DLD1 (cell line): ENCODE data around the gene ERLEC1.
"Not testable (repeated sequence)": the region's sequence is repeated elsewhere in the genome, so short reads cannot be mapped to it uniquely, and the experiment has no call there.

ENCODE experiments used
- in situ Hi-C: cut with HindIII; loops from 2 replicates; pipeline ENCODE4 v1.10.0; 2017; ENCODE audit warnings: low sequenced_read_pairs

The ERLEC1 gene

GRCh38 chr2:53782676-53783075, 4.2 kb upstream of the ERLEC1 start:
- in situ Hi-C loops: no loop called here

GRCh38 chr2:53784436-53784835, 2.4 kb upstream of the ERLEC1 start:
- in situ Hi-C loops: no loop called here

DNA sequence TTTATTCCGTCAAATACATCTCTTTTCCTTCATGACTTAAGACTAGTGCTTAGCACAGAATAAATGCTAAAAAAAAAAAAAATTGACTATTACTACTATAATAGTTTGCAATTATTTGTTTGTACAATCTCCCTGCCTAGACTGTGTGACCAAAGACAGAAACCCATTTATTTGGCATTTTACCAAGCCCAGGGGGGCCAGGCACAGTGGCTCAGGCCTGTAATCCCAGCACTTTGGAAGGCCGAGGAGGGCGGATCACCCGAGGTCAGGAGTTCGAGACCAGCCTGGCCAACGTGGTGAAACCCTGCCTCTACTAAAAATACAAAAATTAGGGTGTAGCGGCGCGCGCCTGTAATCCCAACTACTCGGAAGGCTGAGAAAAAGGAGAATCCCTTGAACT, 1.5 kb upstream of the ERLEC1 start:
- in situ Hi-C loops: no loop called here

GRCh38 chr2:53786352-53786704, 516 bp upstream of the ERLEC1 start:
- in situ Hi-C loops: no loop called here

DNA sequence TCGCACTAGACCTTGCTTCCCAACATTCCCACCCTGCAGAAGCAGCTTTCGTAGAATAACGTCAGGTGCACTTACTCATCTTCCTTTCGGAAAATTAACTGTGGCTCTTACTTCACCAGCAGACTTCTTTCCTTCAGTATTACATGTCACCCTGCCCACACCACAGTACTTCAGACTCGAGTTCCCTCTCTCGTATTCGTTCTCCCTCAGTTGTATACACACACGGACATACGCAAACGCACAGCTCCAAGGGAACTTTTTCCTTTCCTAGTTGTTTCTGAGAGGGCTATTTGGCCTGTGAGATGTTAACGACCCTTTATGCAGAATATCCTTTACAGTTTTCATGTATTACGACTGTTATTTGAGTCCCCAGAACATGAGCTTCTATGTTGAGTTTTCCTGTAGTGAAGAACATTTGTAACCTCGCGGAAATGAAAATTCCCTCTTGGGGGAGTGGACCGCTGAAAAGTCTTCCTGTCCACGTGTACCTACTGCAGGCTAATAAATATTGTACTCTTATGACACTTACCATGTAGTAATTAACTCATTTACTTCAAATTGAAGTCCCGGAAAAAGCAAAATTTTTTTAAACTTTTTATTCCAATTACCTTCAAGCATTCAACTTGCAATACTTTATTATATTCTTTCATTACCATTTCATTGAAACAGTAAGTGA, 908 bp downstream of the ERLEC1 start:
- in situ Hi-C loops: no loop called here

DNA sequence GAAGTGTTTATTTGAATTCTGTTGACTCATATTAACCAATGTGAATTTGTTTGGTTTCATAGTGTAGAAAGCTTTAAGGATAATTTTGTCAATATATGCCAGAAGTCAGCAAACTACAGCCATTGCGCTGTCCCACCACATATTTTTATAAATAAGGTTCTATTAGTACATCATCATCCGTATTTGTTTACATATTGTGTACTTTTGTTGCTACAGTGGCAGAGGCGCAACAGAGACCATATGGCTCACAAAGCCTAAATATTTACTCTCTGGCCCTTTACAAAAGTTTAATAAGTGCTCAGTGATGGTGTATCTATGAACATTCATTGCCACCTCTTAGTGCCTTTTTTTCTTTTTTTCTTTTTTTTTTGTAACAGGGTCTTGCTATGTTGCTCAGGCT, 6.4 kb downstream of the ERLEC1 start:
- in situ Hi-C loops: no loop called here

GRCh38 chr2:53793821-53794220, 7.0 kb downstream of the ERLEC1 start:
- in situ Hi-C loops: no loop called here

- in situ Hi-C loops: no loop called here
Observed at GRCh38 chr2:53801547-53801946, 14.7 kb downstream of the ERLEC1 start.

- in situ Hi-C loops: no loop called here
Observed at GRCh38 chr2:53802617-53803151, 15.8 kb downstream of the ERLEC1 start.

DNA sequence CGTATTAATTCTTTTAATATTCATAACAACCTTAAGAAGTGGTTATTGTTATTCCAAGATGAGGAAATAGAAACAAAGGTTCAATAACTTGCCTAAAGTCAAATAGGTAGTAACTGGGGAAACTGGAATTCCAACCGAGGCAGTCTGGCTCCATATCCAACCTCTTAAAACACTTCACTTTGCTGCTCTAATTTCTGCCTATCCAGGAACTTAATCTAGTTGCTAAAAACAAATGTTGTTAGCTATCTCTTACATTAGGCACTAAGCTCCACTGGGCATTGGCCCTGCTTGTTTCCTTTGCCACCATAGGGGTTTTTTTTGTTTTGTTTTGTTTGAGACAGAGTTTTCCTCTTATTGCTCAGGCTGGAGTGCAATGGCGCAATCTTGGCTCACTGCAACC, 24.8 kb downstream of the ERLEC1 start:
- in situ Hi-C loops: no loop called here

GRCh38 chr2:53813151-53813550, 26.3 kb downstream of the ERLEC1 start:
- in situ Hi-C loops: no loop called here

DNA sequence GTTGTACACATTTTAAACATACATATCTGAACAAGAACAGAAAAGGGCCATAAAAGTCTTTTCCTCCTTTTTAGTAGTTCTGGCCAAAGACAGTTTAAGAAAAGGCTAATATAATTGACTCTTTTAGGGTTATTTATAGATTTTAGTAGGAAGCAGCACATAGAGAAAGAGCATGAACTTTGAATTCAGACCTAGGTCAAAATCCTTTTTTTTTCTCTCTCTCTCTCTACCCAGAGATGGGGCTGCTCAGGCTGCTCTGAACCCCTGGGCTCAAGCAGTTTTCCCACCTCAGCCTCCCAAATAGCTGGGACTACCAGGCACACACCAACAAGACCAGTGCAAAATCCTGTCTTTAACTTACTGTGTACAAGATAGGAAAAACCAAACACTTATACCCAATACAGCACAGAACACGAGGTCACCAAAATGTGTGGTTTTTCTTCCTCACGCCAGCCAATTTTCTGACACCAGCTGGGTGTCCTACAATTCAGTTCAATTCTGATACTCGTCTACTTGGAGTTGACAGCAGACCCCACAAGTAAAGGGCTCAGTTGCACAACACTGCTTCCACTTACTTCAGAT, 32.1 kb downstream of the ERLEC1 start:
- in situ Hi-C loops: no loop called here

- in situ Hi-C loops: no loop called here
Observed at GRCh38 chr2:53819634-53820033, 32.8 kb downstream of the ERLEC1 start.

DNA sequence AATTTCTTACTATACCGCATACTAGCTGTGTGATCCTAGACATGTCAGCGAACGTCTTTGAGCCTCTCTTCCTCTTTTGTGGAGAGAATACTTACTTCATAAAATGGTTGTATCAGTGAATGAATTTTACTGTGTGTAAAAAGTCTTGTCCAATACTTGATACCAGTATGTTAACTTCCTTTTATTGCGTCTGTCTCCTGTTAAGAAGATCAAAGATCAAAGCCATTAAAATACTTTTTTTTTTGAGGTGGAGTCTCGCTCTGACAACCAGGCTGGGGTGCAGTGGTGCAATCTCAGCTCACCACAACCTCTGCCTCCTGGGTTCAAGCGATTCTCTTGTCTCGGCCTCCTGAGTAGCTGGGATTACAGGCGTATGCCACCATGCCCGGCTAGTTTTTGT, 33.2 kb downstream of the ERLEC1 start:
- in situ Hi-C loops: no loop called here

- in situ Hi-C loops: no loop called here
Observed at GRCh38 chr2:53820711-53821110, 33.9 kb downstream of the ERLEC1 start.

GRCh38 chr2:53821810-53822209, 35.0 kb downstream of the ERLEC1 start:
- in situ Hi-C loops: no loop called here

DNA sequence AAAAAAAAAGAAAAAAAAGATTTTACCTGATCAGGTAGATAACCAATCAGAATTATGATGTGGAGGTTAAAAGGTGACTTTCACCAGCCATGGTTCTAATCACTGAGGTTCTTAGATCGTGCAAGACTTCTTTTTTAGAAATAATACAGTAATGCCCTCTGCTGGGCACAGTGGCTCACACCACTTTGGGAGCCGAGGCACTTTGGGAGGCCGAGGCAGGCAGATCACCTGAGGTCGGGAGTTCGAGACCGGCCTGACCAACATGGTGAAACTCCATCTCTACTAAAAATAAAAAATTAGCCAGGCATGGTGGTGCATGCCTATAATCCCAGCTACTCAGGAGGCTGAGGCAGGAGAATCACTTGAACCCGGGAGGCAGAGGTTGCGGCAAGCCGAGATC, 36.8 kb downstream of the ERLEC1 start:
- in situ Hi-C loops: not testable (repeated sequence)

- in situ Hi-C loops: no loop called here
Observed at GRCh38 chr2:53826030-53826410, 39.2 kb downstream of the ERLEC1 start.

DNA sequence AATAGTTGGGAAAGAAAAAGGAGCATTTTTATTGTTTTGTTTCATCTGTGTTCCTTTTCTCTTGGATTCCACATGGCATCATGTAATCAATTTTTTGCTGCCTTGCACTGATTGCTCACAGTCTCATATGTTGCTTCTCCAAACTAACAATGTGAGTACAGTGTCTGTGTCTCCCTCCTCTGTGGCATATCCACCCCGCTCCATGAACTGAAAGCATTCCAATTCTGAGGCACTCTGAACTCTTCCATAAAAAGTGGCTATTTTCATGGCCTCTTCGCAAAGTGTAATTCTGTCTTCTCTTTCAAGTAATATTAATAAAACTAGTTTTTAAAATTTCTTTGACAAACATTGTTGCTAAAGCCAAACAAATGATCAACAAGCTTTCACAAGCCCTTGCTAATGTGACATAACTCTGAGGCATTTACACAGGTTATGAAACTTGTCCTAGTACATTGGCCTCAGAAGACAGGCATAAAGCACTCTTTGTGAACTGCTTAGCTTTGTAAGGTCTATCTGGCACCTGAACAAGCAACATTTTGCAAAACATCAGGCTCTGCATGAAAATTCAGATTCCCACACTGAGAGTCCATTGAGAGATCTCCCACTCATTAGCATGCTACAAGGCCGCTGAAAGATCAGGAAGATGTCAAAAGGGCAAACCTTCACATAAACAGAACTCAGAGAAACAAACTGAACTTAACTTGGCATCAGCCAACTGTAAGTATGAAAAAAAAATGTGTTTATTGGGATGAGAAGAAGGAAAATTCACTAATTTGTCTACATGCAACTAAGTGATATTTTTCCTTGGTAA, 39.9 kb downstream of the ERLEC1 start:
- in situ Hi-C loops: no loop called here

GRCh38 chr2:53827398-53828175, 40.7 kb downstream of the ERLEC1 start:
- in situ Hi-C loops: no loop called here

- in situ Hi-C loops: no loop called here
Observed at GRCh38 chr2:53828331-53828730, 41.5 kb downstream of the ERLEC1 start.
